ENCODE data around the gene HS2ST1. TPM values are rescaled to one million over a fixed set of nuclear protein-coding genes. Genes with fewer than 3 reads are reported as not detected.

HS2ST1 gene
- total and polyA plus RNA-seq, 12 donors = 2.4 to 21.4 (median 13.6) TPM

- intact Hi-C loops (cut with DNase I) = no loop called here
- TF ChIP-seq CTCF (IDR thresholded peaks at IDR 0.05) = no peak
- H3K36me3 ChIP-seq = peaks cover 0 to 6% (median 0%) of the 10 kb centered on the region in 9 donors
- no peaks in the 10 kb centered on the region for H3K9me3 ChIP-seq
- H3K4me3 ChIP-seq = no peak overlapping the region
- H3K4me1 ChIP-seq = peaks cover 0 to 13% (median 0%) of the 10 kb centered on the region in 9 donors
- no peak overlapping the region for H3K27ac ChIP-seq
- 96 to 97% methylated on average over 2 of the region's 2 CpGs for WGBS, 2 donors
- H3K27me3 ChIP-seq = no peaks in the 10 kb centered on the region
- no peak for ATAC-seq
- DNase-seq = no peak
Measured at GRCh38 chr1:87091425-87091824, 177.0 kb downstream of the HS2ST1 start.

GRCh38 chr1:87092846-87093245 lies 178.4 kb downstream of the HS2ST1 start:
- no peak for DNase-seq

DNA sequence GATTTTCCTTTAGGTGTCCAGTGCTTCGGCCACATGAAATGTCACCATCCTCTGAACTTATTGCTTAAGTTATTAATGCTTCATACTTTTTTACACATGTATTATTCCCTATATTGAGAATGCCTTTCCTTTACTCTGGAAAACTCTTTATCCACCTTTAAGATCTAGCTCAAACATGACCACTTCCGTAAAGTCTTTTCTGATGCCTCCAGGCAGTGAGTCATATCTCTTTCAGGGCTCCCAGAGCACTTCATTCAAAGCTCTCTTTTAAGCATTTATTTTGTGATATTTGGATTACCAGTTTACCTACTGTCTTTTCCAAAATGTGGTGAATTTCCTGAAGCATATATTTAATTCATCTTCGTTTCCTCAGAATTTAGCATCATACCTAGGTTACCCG lies 178.9 kb downstream of the HS2ST1 start:
- TF ChIP-seq CTCF (IDR thresholded peaks at IDR 0.05) = no peak
- Histone ChIP-seq H3K27ac (no peak overlapping the region), H3K4me1 (peaks cover 0 to 13% (median 0%) of the 10 kb centered on the region in 9 donors), H3K4me3 (no peak overlapping the region), H3K36me3 (peaks cover 0 to 6% (median 0%) of the 10 kb centered on the region in 9 donors), H3K9me3 (no peaks in the 10 kb centered on the region), H3K27me3 (no peaks in the 10 kb centered on the region)
- WGBS, 2 donors = 92 to 97% methylated on average over 4 of the region's 4 CpGs
- no peak for DNase-seq
- no peak for ATAC-seq
- intact Hi-C loops (cut with DNase I) = no loop called here

More at GRCh38 chr1:87092846-87093245, 178.4 kb downstream of the HS2ST1 start:
- TF ChIP-seq CTCF (IDR thresholded peaks at IDR 0.05) = no peak
- no peak for ATAC-seq
- WGBS, 2 donors = 97% methylated on average over 3 of the region's 3 CpGs
- intact Hi-C loops (cut with DNase I) = no loop called here
- no peaks in the 10 kb centered on the region for H3K9me3 ChIP-seq
- H3K4me1 ChIP-seq = peaks cover 0 to 13% (median 0%) of the 10 kb centered on the region in 9 donors
- H3K27ac ChIP-seq = no peak overlapping the region
- no peaks in the 10 kb centered on the region for H3K27me3 ChIP-seq
- peaks cover 0 to 6% (median 0%) of the 10 kb centered on the region in 9 donors for H3K36me3 ChIP-seq
- H3K4me3 ChIP-seq = no peak overlapping the region

DNA sequence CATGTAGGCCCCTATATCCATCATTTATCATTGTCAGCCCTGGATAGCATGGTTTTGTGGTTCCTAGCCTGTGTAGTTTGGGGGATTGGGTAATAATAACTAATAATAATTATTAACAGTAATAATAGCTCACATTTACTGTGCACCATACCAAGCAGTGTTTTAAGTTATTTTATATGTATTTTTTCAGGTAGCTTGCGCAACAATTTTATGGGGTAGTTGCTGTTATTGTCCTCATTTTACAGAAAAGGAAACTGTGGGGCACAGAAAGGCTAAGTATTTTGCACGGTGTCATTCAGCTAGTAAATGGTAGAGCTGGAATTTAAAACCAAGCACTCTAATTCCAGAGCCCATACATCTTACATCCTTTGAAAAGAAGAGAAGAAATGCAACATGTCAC lies 179.8 kb downstream of the HS2ST1 start:
- Histone ChIP-seq H3K4me1 (peaks cover 0 to 6% (median 0%) of the 10 kb centered on the region in 9 donors), H3K9me3 (no peaks in the 10 kb centered on the region), H3K27me3 (no peaks in the 10 kb centered on the region), H3K27ac (no peak overlapping the region), H3K4me3 (no peak overlapping the region), H3K36me3 (peaks cover 0 to 6% (median 0%) of the 10 kb centered on the region in 9 donors)
- no peak for TF ChIP-seq CTCF (IDR thresholded peaks at IDR 0.05)
- intact Hi-C loops (cut with DNase I) = no loop called here
- WGBS, 2 donors = 95 to 96% methylated on average over 2 of the region's 2 CpGs
- DNase-seq = no peak
- ATAC-seq = no peak

Data from heart right ventricle (tissue), 16 donors.